ENCODE measurements around the gene MAD1L1. TPM values are rescaled to one million over a fixed set of nuclear protein-coding genes. Genes with fewer than 3 reads are reported as not detected.

The MAD1L1 gene
- total and polyA plus RNA-seq, 2 donors (not counting 3 experiments of a cell fraction or from before 2014, with no cell fraction given) = 34.1 to 42.3 TPM

DNA sequence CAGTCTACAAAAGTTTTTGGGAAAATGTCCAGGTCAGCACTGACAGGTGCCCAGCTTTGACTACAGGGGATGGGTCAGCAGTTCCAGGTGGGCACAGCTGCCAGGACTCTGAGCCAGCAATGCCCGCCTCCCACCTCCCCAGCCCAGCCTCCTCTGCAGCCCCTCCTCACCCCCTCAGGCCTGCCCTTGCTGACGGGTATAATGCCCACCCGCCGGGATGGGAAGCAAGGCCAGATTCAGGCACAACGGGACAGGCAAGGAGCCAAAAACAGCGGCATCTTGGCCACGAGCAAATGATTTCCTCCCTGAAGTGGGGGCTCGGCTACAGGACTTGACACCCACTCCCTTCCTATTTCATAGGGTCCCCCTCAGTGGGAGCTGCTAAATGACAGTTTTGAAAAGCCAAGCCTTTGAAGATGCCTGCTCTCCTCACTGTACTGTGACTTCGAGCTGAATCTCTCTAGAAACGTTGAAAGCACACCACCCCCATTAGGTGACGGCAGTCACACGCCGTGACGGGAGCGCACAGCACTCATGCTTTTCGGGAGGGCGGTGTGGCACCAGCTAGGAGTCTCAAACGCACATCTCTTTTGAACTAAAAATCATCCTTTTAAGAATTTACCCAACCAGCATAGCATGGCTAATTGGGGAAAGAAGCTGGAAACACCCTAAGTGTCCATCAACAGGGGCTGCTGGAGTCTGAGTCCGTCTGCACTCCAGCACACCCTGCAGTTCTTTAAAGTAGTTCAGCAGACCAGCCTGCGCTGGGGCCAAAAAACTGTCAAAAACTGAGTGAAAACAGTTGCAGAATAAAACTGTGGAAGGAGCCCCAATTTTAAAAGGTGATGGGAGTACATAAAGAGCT, 29.6 kb downstream of the MAD1L1 start:
- Histone ChIP-seq H3K79me2 (ENCODE audit: control insufficient read depth, insufficient read depth, low read length) (no peaks in the 10 kb centered on the region), H3K4me1 (ENCODE audit: control insufficient read depth, extremely low read depth, insufficient read depth, low read length) (no peaks in the 10 kb centered on the region), H3K4me2 (ENCODE audit: insufficient read depth, low read length) (no peak overlapping the region), H3K27me3 (ENCODE audit: control insufficient read depth in 2 of 2, insufficient read depth in 2 of 2, low read length in 2 of 2) (no peaks in the 10 kb centered on the region), H3K36me3 (ENCODE audit: control insufficient read depth in 2 of 2, extremely low read depth in 1 of 2, insufficient read depth in 2 of 2, low read length in 2 of 2) (peaks cover 0 to 8% of the 10 kb centered on the region in 2 experiments), H3K4me3 (replicated peaks in 1 of 3; ENCODE audit: insufficient read depth in 1 of 3, low read depth in 1 of 3, low read length in 3 of 3) (no peak overlapping the region), H3K27ac (ENCODE audit: insufficient read depth, low read depth, low read length) (no peak overlapping the region), H2AFZ (ENCODE audit: low read depth, low read length) (no peak overlapping the region), H4K20me1 (replicated peaks; ENCODE audit: control insufficient read depth, extremely low read depth, insufficient read depth, low read length) (no peaks in the 10 kb centered on the region), H3K9ac (replicated peaks; ENCODE audit: extremely low read depth, insufficient read depth, low read length) (no peak overlapping the region), H3K9me3 (replicated peaks; ENCODE audit: control insufficient read depth, insufficient read depth, low read length) (no peaks in the 10 kb centered on the region), H3K9me1 (replicated peaks; ENCODE audit: control insufficient read depth, extremely low read depth, insufficient read depth, low read length) (no peaks in the 10 kb centered on the region)
- ChIA-PET CTCF (interaction anchor here (1.2 to 1.6 kb wide), 3 partner anchors 13 to 539 kb away, joined by 3 to 4 read pairs (median 3); no protein-coding TSS in a partner anchor), POLR2A (no interaction called here)
- no TSS peak for BruUV-seq (replicated peaks)
- intact Hi-C loops (cut with micrococcal nuclease) (no loop called here), dilution Hi-C loops (cut with MboI; ENCODE audit: extremely low pct_ligation_motif_present, low sequenced_read_pairs) (no loop called here)
- TF ChIP-seq GATA2 (IDR thresholded peaks at IDR 0.05; ENCODE audit: insufficient read depth, insufficient read length, low read depth, low read length) = no peak
- TF ChIP-seq JUN (IDR thresholded peaks at IDR 0.05; ENCODE audit: borderline replicate concordance, insufficient read depth, insufficient read length, low read depth) = no peak
- TF ChIP-seq, protein P1, sequence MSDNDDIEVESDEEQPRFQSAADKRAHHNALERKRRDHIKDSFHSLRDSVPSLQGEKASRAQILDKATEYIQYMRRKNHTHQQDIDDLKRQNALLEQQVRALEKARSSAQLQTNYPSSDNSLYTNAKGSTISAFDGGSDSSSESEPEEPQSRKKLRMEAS (IDR thresholded peaks at IDR 0.05; ENCODE audit: insufficient read depth, insufficient read length) = no peak
- no peak for TF ChIP-seq POLR2AphosphoS5 (IDR thresholded peaks at IDR 0.05; ENCODE audit: insufficient read depth, low read depth, low read length)
- TF ChIP-seq POLR2A (IDR thresholded peaks at IDR 0.05; ENCODE audit: low read depth, low read length) = no peak
- no peak for TF ChIP-seq MYC (IDR thresholded peaks at IDR 0.05; ENCODE audit: low read depth, low read length)
- no peak for TF ChIP-seq FOS (IDR thresholded peaks at IDR 0.05; ENCODE audit: borderline replicate concordance, insufficient read depth, low read length)
- TF ChIP-seq EZH2 (IDR thresholded peaks at IDR 0.05; ENCODE audit: borderline replicate concordance, low read depth, low read length, severe bottlenecking) = no peak
- TF ChIP-seq, protein P2, sequence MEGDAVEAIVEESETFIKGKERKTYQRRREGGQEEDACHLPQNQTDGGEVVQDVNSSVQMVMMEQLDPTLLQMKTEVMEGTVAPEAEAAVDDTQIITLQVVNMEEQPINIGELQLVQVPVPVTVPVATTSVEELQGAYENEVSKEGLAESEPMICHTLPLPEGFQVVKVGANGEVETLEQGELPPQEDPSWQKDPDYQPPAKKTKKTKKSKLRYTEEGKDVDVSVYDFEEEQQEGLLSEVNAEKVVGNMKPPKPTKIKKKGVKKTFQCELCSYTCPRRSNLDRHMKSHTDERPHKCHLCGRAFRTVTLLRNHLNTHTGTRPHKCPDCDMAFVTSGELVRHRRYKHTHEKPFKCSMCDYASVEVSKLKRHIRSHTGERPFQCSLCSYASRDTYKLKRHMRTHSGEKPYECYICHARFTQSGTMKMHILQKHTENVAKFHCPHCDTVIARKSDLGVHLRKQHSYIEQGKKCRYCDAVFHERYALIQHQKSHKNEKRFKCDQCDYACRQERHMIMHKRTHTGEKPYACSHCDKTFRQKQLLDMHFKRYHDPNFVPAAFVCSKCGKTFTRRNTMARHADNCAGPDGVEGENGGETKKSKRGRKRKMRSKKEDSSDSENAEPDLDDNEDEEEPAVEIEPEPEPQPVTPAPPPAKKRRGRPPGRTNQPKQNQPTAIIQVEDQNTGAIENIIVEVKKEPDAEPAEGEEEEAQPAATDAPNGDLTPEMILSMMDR (IDR thresholded peaks at IDR 0.05; ENCODE audit: extremely low read depth in 1 of 2, insufficient read depth in 1 of 2, low read depth in 1 of 2, low read length in 2 of 2) = no peak
- no peak for FAIRE-seq
- no peak for DNase-seq (ENCODE audit: low read depth, low spot score)
